WTC11 (cell line): ENCODE data around the gene CACNB3.

Source experiments
- CBFB ChIP-seq: sonication (generic); formaldehyde crosslinking; IDR thresholded peaks from 2 replicates; pipeline ENCODE4 v1.8.1; 2022; ENCODE audit warnings: mild to moderate bottlenecking, low read depth, missing genetic modification reagents
- CTCF ChIP-seq: fragments of 200-600 bp; IDR thresholded peaks from 2 replicates; pipeline ENCODE4 v1.8.0; 2022; ENCODE audit warnings: antibody characterized with exemption
- MAX ChIP-seq: sonication (generic); formaldehyde crosslinking; IDR thresholded peaks from 2 replicates; pipeline ENCODE4 v1.8.0; 2022; ENCODE audit warnings: mild to moderate bottlenecking, missing genetic modification reagents
- ZNF121 ChIP-seq: sonication (generic); formaldehyde crosslinking; IDR thresholded peaks from 2 replicates; pipeline ENCODE4 v1.8.0; 2023; ENCODE audit warnings: missing genetic modification reagents

GRCh38 chr12:48810903-48811431, 7.3 kb upstream of the CACNB3 start:
- TF ChIP-seq CTCF (no peak), MAX (CRISPR knock-in tag) (no peak), ZNF121 (CRISPR knock-in tag) (no peak), CBFB (CRISPR knock-in tag) (no peak)
